Ascending aorta (tissue), 2 donors: ENCODE data around the gene SBSN. TPM values are rescaled to one million over a fixed set of nuclear protein-coding genes. Genes with fewer than 3 reads are reported as not detected.

Experiments
- DNase-seq, 2 donors: peaks; one replicate each; pipeline ENCODE4 v3.0.0-alpha.2; 2019; ENCODE audit warnings: low spot score in 2 of 2
- H3K27ac ChIP-seq, 2 donors: fragments of 200-600 bp; sonication (generic); one replicate each; pipeline ENCODE4 v1.5.1; 2016 to 2017; ENCODE audit warnings: mild to moderate bottlenecking in 1 of 2
- H3K27me3 ChIP-seq: fragments of 200-600 bp; sonication (generic); one replicate; pipeline ENCODE4 v1.5.1; 2017
- H3K36me3 ChIP-seq, 2 donors: fragments of 200-600 bp; sonication (generic); one replicate each; pipeline ENCODE4 v1.5.1; 2016
- H3K4me1 ChIP-seq, 2 donors: fragments of 200-600 bp; sonication (generic); one replicate each; pipeline ENCODE4 v1.5.1; 2016 to 2017; ENCODE audit warnings: mild to moderate bottlenecking in 1 of 2
- H3K4me3 ChIP-seq, 2 donors: fragments of 200-600 bp; sonication (generic); one replicate each; pipeline ENCODE4 v1.5.1; 2016 to 2017; ENCODE audit warnings: mild to moderate bottlenecking in 1 of 2
- H3K9me3 ChIP-seq, 2 donors: fragments of 200-600 bp; sonication (generic); one replicate each; pipeline ENCODE4 v1.5.1; 2016
- intact Hi-C: fragments of 100-400 bp; cut with DNase I; formaldehyde crosslinking; loops from one replicate; pipeline ENCODE4 v1.15.1; 2023
- total RNA-seq: library from RNA; depleted of rRNA; stranded (reverse); fragments of >200 nt; gene quantifications from one replicate; pipeline ENCODE4 v1.1.0, GENCODE V29; 2016
- TF ChIP-seq, protein P1 (sequence below), 3 experiments: fragments of 200-600 bp in 2 of 3; fragments of 450-650 bp in 1 of 3; sonication (generic) in 2 of 3; IDR thresholded peaks; one replicate each; pipeline ENCODE4 v1.5.1; 2016 to 2019; ENCODE audit warnings: antibody characterized with exemption in 3 of 3, mild to moderate bottlenecking in 1 of 3, moderate library complexity in 1 of 3

Gene SBSN
- total RNA-seq, 1 donor from 2014 or later = not detected

DNA sequence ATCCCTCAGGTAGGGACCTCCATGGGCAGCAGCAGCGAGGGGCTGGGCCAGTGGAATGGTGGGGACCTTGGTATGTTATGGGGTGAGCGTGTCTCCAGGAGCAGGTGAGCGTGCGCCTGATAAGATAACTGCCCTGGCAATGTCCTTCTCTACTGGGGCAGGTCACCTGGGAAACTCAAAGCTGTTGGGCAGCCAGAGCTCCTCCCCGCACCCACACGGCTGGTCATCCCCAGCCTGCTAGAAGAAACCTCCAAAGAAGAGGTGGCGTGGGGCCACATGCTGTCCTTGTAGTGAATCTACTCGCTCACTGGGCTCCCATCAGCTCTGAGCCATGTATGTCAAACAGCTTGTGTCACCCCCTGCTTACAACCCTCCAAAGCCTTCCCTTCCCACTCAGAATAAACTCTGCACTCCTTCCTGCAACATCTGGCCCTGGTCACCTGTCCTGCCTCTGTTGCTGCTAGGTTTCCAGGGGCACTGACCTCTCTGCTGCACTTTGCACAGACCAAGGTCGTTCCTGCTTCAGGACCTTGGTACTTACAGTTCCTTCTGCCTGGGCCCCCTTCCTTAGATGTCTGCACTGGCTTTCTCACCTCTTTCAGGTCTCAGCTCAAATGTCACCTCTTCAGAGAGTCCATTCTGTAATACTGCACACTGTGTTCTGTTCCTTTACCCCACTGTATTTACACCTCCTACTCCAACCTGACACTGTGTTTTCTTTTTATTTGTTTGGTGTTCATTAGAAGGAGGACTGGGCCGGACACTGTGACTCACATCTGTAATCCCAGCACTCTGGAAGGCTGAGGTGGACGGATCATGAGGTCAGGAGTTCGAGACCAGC is 37.1 kb upstream of the SBSN start:
- intact Hi-C loops = no loop called here
- DNase-seq = peak in 1 of 2 donors; percentile 33
- no peaks in the 10 kb centered on the region for H3K27me3 ChIP-seq

DNA sequence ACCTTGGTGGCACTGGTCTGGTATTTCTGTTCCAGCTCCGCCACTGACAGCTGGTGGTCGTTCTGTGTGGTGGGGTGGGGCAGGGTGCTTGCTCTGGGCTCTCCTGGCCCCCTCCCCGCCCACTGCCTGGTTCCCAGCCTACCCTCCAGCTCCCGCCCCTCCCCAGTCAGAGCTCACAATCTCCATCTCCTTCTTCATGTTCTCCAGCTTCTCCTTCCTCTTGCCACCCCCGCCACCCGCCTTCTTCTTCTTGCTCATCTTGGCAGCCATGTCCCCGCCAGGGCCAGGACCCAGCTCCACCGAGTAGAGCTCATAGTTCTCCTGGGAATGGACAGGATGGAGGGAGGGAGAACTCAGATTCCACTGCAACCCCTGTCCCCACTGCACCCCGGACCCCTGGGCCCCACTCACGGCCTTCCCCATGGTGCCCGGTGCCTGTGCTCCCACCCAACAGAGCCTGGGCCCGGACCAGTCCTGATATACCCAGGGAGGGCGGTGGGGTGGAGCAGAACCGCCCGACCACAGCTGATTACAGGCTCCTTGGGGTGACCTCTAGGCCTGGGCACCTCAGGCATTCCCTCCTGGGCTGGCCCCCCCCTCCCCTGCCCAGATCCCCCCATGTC is 35.2 kb upstream of the SBSN start, which contains the start of gene ATP4A:
Gene ATP4A, minus strand, starts transcription at position 452 of the 623 bp plus-strand sequence. Its CDS starts 29 bp downstream, at position 423.
- H3K4me1 ChIP-seq = no peaks in the 10 kb centered on the region
- H3K9me3 ChIP-seq = no peaks in the 10 kb centered on the region
- no peaks in the 10 kb centered on the region for H3K36me3 ChIP-seq
- peak in 1 of 2 donors; percentile 55 for DNase-seq
- intact Hi-C loops = no loop called here
- H3K27me3 ChIP-seq = peaks cover under 1% of the 10 kb centered on the region
- H3K27ac ChIP-seq = no peak within 1 kb of the TSS
- TF ChIP-seq, protein P1, sequence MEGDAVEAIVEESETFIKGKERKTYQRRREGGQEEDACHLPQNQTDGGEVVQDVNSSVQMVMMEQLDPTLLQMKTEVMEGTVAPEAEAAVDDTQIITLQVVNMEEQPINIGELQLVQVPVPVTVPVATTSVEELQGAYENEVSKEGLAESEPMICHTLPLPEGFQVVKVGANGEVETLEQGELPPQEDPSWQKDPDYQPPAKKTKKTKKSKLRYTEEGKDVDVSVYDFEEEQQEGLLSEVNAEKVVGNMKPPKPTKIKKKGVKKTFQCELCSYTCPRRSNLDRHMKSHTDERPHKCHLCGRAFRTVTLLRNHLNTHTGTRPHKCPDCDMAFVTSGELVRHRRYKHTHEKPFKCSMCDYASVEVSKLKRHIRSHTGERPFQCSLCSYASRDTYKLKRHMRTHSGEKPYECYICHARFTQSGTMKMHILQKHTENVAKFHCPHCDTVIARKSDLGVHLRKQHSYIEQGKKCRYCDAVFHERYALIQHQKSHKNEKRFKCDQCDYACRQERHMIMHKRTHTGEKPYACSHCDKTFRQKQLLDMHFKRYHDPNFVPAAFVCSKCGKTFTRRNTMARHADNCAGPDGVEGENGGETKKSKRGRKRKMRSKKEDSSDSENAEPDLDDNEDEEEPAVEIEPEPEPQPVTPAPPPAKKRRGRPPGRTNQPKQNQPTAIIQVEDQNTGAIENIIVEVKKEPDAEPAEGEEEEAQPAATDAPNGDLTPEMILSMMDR (IDR thresholded peaks at IDR 0.05) = no peak
- no peak within 1 kb of the TSS for H3K4me3 ChIP-seq

More for the DNA sequence above, 37.1 kb upstream of the SBSN start:
- Histone ChIP-seq H3K36me3 (no peaks in the 10 kb centered on the region), H3K4me3 (no peak overlapping the region), H3K27ac (no peak overlapping the region), H3K4me1 (no peaks in the 10 kb centered on the region), H3K9me3 (no peaks in the 10 kb centered on the region)
- TF ChIP-seq, protein P1 (IDR thresholded peaks at IDR 0.05) = no peak

DNA sequence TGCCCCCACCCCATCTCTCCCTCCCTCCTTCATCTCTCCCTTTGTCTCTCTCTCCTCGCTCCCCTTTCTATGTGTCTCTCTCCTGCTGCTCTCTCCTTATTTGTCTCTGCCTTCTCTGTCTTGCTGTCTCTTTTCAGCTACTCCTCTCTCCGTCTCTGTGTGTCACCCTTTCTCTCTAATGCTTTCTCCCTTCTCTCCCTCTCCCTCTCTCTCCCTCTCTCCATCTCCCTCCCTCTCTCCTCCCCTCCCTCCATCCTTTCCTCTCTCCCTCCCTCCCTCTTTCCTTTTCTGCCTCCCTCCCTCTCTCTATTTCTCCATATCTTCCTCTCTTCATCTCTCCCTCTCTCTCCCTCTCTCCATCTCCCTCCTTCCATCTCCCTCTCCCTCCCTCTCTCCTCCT is 34.7 kb upstream of the SBSN start:
- Histone ChIP-seq H3K27me3 (peaks cover 5% of the 10 kb centered on the region), H3K4me3 (no peak overlapping the region), H3K9me3 (no peaks in the 10 kb centered on the region), H3K36me3 (no peaks in the 10 kb centered on the region), H3K4me1 (peaks cover 0 to 3% of the 10 kb centered on the region in 2 donors), H3K27ac (no peak overlapping the region)
- intact Hi-C loops = no loop called here
- no peak for DNase-seq
- TF ChIP-seq, protein P1 (IDR thresholded peaks at IDR 0.05) = no peak

DNA sequence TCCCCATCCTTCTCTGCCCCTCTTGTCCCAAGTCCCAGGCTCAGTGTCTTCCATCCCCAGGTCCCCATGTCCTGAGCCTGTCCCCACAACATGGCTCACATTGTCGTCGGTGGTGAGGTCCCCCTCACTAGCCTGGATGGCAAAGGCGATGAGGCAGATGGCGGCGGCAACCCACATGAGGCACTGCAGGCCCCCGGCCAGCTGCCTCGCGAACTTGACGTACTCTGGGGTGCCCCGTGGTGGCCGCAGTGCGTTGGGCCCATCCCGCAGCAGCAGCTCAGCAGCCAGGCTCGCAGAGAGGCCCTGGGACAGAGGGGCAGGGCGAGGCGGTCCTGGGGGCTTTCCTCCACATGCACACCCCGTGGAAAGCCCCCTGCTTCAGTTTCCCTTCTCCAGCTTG is 34.2 kb upstream of the SBSN start:
- Histone ChIP-seq H3K4me3 (no peak overlapping the region), H3K4me1 (peaks cover 0 to 6% of the 10 kb centered on the region in 2 donors), H3K36me3 (no peaks in the 10 kb centered on the region), H3K27ac (no peak overlapping the region), H3K27me3 (peaks cover 9% of the 10 kb centered on the region), H3K9me3 (no peaks in the 10 kb centered on the region)
- DNase-seq = no peak
- TF ChIP-seq, protein P1 (IDR thresholded peaks at IDR 0.05) = no peak
- intact Hi-C loops = no loop called here

DNA sequence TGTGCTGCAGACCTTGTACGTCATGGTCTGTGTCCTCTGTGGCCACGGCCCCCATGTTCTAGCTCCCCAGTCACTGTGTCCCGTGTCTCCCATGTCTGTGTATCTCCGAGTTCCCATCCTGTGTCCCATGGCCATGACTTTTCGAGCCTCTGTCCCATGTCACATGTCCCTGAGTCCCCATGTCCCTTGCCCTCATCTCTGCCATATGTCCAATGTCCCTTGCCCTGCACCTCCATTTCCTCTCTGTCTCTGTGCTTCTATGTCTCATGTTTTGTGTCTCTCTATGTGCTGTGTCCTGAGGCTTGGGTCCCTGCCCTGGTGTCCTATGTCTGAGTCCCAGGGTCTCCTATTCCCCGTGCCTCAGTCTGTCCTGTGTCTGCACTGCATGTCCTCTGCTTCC is 33.3 kb upstream of the SBSN start:
- Histone ChIP-seq H3K36me3 (no peaks in the 10 kb centered on the region), H3K9me3 (no peaks in the 10 kb centered on the region), H3K4me1 (peaks cover 0 to 6% of the 10 kb centered on the region in 2 donors), H3K27ac (no peak overlapping the region), H3K27me3 (peaks cover 9% of the 10 kb centered on the region), H3K4me3 (no peak overlapping the region)
- intact Hi-C loops = no loop called here
- TF ChIP-seq, protein P1 (IDR thresholded peaks at IDR 0.05) = no peak
- peak in 1 of 2 donors; percentile 28 for DNase-seq
